RWPE2 (cell line): ENCODE measurements around the gene HLA-DQA2.

ENCODE experiments used
- ATAC-seq: fragments of 200-7000 bp; cut with Tn5 transposase; 3 replicates; pipeline ENCODE4 v1.9.1; 2021; ENCODE audit warnings: low read depth
- DNase-seq: peaks from one replicate; pipeline ENCODE4 v3.0.0-alpha.2; 2020; ENCODE audit warnings: low spot score
- H3K27ac ChIP-seq: fragments of 450-650 bp; 2 replicates; pipeline ENCODE4 v1.5.1; 2017; ENCODE audit warnings: mild to moderate bottlenecking; ENCODE audit not compliant: poor library complexity, severe bottlenecking
- H3K27me3 ChIP-seq: fragments of 250-450 bp; sonication (Bioruptor Pico); 2 replicates; pipeline ENCODE4 v1.5.1; 2021; ENCODE audit warnings: mild to moderate bottlenecking, moderate library complexity; ENCODE audit not compliant: insufficient read depth, poor library complexity, severe bottlenecking
- H3K36me3 ChIP-seq: fragments of 250-450 bp; sonication (Bioruptor Pico); 2 replicates; pipeline ENCODE4 v1.5.1; 2020; ENCODE audit warnings: low read depth, mild to moderate bottlenecking, moderate library complexity
- H3K4me1 ChIP-seq: fragments of 250-450 bp; sonication (Bioruptor Pico); 2 replicates; pipeline ENCODE4 v1.5.1; 2021; ENCODE audit warnings: mild to moderate bottlenecking, moderate library complexity; ENCODE audit not compliant: insufficient read depth, poor library complexity, severe bottlenecking
- H3K4me3 ChIP-seq: fragments of 250-450 bp; sonication (Bioruptor Pico); 2 replicates; pipeline ENCODE4 v1.5.1; 2021; ENCODE audit warnings: mild to moderate bottlenecking, moderate library complexity; ENCODE audit not compliant: severe bottlenecking
- H3K9me3 ChIP-seq: fragments of 250-450 bp; sonication (Bioruptor Pico); 2 replicates; pipeline ENCODE4 v1.5.1; 2021; ENCODE audit warnings: mild to moderate bottlenecking, moderate library complexity; ENCODE audit not compliant: severe bottlenecking
- CTCF ChIP-seq: fragments of 450-650 bp; IDR thresholded peaks from one replicate; pipeline ENCODE4 v1.5.1; 2017; ENCODE audit warnings: mild to moderate bottlenecking, moderate library complexity; ENCODE audit not compliant: poor library complexity, severe bottlenecking

HLA-DQA2 gene

GRCh38 chr6:32785781-32786533 is 44.8 kb downstream of the HLA-DQA2 start:
- DNase-seq: no peak
- TF ChIP-seq CTCF: peak; percentile 65
- no peak overlapping the region for H3K27ac ChIP-seq

GRCh38 chr6:32790306-32790705 is 49.1 kb downstream of the HLA-DQA2 start:
- ATAC-seq: peak; percentile 82
- Histone ChIP-seq H3K4me1 (no peaks in the 10 kb centered on the region), H3K36me3 (no peaks in the 10 kb centered on the region), H3K9me3 (no peaks in the 10 kb centered on the region), H3K27me3 (peaks cover 50% of the 10 kb centered on the region), H3K4me3 (no peak overlapping the region), H3K27ac (no peak overlapping the region)
- no peak for DNase-seq
- no peak for TF ChIP-seq CTCF

More at GRCh38 chr6:32785781-32786533, 44.8 kb downstream of the HLA-DQA2 start:
- no peaks in the 10 kb centered on the region for H3K4me1 ChIP-seq
- H3K36me3 ChIP-seq: no peaks in the 10 kb centered on the region
- peak; percentile 87 for ATAC-seq
- H3K27me3 ChIP-seq: peaks cover 28% of the 10 kb centered on the region
- H3K4me3 ChIP-seq: no peak overlapping the region
- H3K9me3 ChIP-seq: no peaks in the 10 kb centered on the region

GRCh38 chr6:32792901-32793435 is 51.8 kb downstream of the HLA-DQA2 start:
- Histone ChIP-seq H3K27me3 (peaks cover 48% of the 10 kb centered on the region), H3K27ac (no peak overlapping the region), H3K4me3 (no peak overlapping the region), H3K9me3 (no peaks in the 10 kb centered on the region), H3K36me3 (no peaks in the 10 kb centered on the region), H3K4me1 (no peaks in the 10 kb centered on the region)
- no peak for DNase-seq
- ATAC-seq: no peak
- TF ChIP-seq CTCF: no peak

- Histone ChIP-seq H3K4me3 (no peak overlapping the region), H3K9me3 (peaks cover 2% of the 10 kb centered on the region), H3K27me3 (peaks cover 43% of the 10 kb centered on the region), H3K36me3 (no peaks in the 10 kb centered on the region), H3K4me1 (no peaks in the 10 kb centered on the region), H3K27ac (no peak overlapping the region)
- ATAC-seq (no peak), DNase-seq (no peak)
- no peak for TF ChIP-seq CTCF
These were observed 53.3 kb downstream of the HLA-DQA2 start for GRCh38 chr6:32794510-32794909.
